ENCODE measurements around the gene RAD18. TPM values are rescaled to one million over a fixed set of nuclear protein-coding genes. Genes with fewer than 3 reads are reported as not detected.

The RAD18 gene
- total RNA-seq, 1 experiment from 2014 or later, result 46.6 TPM

DNA sequence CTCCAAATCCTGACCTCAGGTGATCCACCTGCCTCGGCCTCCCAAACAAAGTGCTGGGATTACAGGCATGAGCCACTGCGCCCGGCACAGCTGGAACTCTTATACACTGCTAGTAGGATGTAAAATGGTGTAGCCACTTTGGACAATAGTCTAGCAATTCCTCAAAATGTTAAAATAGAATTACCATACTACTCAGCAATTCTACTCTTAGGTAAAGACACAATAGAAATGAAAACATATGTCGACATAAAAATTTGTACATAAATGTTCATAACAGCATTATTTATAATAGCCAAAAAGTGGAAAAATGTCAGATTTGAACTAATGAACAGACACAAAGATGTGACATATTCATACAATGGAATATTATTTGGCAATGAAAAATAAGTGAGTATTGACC lies 33.4 kb downstream of the RAD18 start:
- ATAC-seq (no peak), DNase-seq (no peak)
- Histone ChIP-seq H3F3A (ENCODE audit: low read length, unreplicated experiment) (no peaks in the 10 kb centered on the region), H3K27me3 (ENCODE audit: low read length) (no peaks in the 10 kb centered on the region), H3K9me2 (replicated peaks; ENCODE audit: low read length) (no peaks in the 10 kb centered on the region), H2AFZ (ENCODE audit: low read length) (no peak overlapping the region), H3K79me2 (ENCODE audit: low read length) (peaks cover 13% of the 10 kb centered on the region; the same call in 1 of the 2 replicates), H3K4me3 (ENCODE audit: low read length) (no peak overlapping the region), H3K4me1 (ENCODE audit: insufficient read depth, low read length) (no peaks in the 10 kb centered on the region), H3K36me3 (ENCODE audit: low read depth, low read length) (peaks cover 27% of the 10 kb centered on the region), H3K9ac (ENCODE audit: low read length) (no peak overlapping the region), H4K20me1 (ENCODE audit: low read length) (no peaks in the 10 kb centered on the region), H3K9me3 (ENCODE audit: low read length) (no peaks in the 10 kb centered on the region), H3K4me2 (ENCODE audit: low read length) (no peak overlapping the region), H3K27ac (ENCODE audit: low read length) (no peak overlapping the region)
- TF ChIP-seq EZH2phosphoT487 (IDR thresholded peaks at IDR 0.05; ENCODE audit: borderline replicate concordance, low read length) (no peak), EZH2 (IDR thresholded peaks at IDR 0.05; ENCODE audit: low read length, unreplicated experiment) (no peak)
- TF ChIP-seq, protein P1, sequence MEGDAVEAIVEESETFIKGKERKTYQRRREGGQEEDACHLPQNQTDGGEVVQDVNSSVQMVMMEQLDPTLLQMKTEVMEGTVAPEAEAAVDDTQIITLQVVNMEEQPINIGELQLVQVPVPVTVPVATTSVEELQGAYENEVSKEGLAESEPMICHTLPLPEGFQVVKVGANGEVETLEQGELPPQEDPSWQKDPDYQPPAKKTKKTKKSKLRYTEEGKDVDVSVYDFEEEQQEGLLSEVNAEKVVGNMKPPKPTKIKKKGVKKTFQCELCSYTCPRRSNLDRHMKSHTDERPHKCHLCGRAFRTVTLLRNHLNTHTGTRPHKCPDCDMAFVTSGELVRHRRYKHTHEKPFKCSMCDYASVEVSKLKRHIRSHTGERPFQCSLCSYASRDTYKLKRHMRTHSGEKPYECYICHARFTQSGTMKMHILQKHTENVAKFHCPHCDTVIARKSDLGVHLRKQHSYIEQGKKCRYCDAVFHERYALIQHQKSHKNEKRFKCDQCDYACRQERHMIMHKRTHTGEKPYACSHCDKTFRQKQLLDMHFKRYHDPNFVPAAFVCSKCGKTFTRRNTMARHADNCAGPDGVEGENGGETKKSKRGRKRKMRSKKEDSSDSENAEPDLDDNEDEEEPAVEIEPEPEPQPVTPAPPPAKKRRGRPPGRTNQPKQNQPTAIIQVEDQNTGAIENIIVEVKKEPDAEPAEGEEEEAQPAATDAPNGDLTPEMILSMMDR (conservative IDR thresholded peaks at IDR 0.05; ENCODE audit: low read depth, low read length), result no peak
- ChIA-PET POLR2A (ENCODE audit: unreplicated experiment) (no interaction called here), CTCF (no interaction called here)
- no TSS peak for BruUV-seq (replicated peaks)
- intact Hi-C loops (cut with micrococcal nuclease), result no loop called here

DNA sequence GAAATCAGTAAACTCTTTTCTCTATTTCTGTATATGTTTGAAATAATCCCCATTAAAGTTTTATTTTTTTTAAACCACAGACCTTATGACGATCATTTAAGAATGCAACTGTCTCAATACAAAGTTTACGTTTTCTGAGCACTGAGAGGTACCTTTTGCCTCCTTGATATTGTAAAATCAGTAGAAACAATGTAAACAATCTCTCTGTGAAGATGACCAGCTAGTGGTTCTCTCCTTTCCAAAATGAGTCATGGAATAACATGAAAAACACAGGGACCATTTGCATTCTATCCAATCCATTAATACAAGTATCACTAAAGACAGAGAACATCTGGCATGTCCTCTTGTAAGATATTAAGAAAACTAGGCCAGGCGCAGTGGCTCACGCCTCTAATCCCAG lies 48.8 kb downstream of the RAD18 start:
- POLR2A ChIA-PET (ENCODE audit: unreplicated experiment), result no interaction called here
- Histone ChIP-seq H3K36me3 (ENCODE audit: low read depth, low read length) (peaks cover 27% of the 10 kb centered on the region; the same call in 1 of the 2 replicates), H2AFZ (ENCODE audit: low read length) (no peak overlapping the region), H3K4me2 (ENCODE audit: low read length) (no peak overlapping the region), H3K79me2 (ENCODE audit: low read length) (no peaks in the 10 kb centered on the region), H3K9me3 (ENCODE audit: low read length) (no peaks in the 10 kb centered on the region), H3K9me2 (replicated peaks; ENCODE audit: low read length) (no peaks in the 10 kb centered on the region), H4K20me1 (ENCODE audit: low read length) (no peaks in the 10 kb centered on the region), H3K27me3 (ENCODE audit: low read length) (no peaks in the 10 kb centered on the region), H3K9ac (ENCODE audit: low read length) (no peak overlapping the region), H3K27ac (ENCODE audit: low read length) (no peak overlapping the region), H3K4me1 (ENCODE audit: insufficient read depth, low read length) (no peaks in the 10 kb centered on the region), H3F3A (ENCODE audit: low read length, unreplicated experiment) (no peaks in the 10 kb centered on the region), H3K4me3 (ENCODE audit: low read length) (no peak overlapping the region)
- intact Hi-C loops (cut with micrococcal nuclease), result no loop called here
- DNase-seq (no peak), ATAC-seq (no peak)
- CTCF ChIA-PET, result no interaction called here
- TF ChIP-seq EZH2phosphoT487 (IDR thresholded peaks at IDR 0.05; ENCODE audit: borderline replicate concordance, low read length) (no peak), EZH2 (IDR thresholded peaks at IDR 0.05; ENCODE audit: low read length, unreplicated experiment) (no peak)
- TF ChIP-seq, protein P1 (conservative IDR thresholded peaks at IDR 0.05; ENCODE audit: low read depth, low read length), result no peak
- BruUV-seq (replicated peaks), result no TSS peak

DNA sequence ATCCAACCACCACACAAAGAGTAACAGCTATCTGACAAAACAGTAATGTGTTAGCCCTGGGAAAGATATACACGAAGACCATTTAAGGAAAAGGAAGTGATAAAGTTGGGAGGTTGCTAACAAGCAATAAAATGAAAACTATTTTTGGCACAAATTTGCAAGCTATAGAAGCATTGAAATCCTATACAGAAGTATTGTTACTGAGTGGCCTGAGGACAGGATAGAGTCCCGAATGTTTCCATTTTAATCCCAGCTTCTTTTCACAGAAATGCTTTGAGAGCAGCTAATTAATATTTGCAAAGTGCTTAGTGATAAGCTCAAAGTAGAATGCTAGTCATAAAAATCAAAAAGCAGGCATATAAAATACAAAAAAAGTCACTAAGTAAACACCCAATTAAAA lies 51.5 kb downstream of the RAD18 start:
- Histone ChIP-seq H3K4me1 (ENCODE audit: insufficient read depth, low read length) (no peaks in the 10 kb centered on the region), H3K9me3 (ENCODE audit: low read length) (no peaks in the 10 kb centered on the region), H3K4me2 (ENCODE audit: low read length) (no peak overlapping the region), H3K36me3 (ENCODE audit: low read depth, low read length) (peaks cover 39% of the 10 kb centered on the region), H3F3A (ENCODE audit: low read length, unreplicated experiment) (no peaks in the 10 kb centered on the region), H3K79me2 (ENCODE audit: low read length) (no peaks in the 10 kb centered on the region), H3K4me3 (ENCODE audit: low read length) (no peak overlapping the region), H2AFZ (ENCODE audit: low read length) (no peak overlapping the region), H3K27ac (ENCODE audit: low read length) (no peak overlapping the region), H3K9ac (ENCODE audit: low read length) (no peak overlapping the region), H3K9me2 (replicated peaks; ENCODE audit: low read length) (no peaks in the 10 kb centered on the region), H3K27me3 (ENCODE audit: low read length) (no peaks in the 10 kb centered on the region), H4K20me1 (ENCODE audit: low read length) (no peaks in the 10 kb centered on the region)
- DNase-seq (no peak), ATAC-seq (peak; percentile 33)
- intact Hi-C loops (cut with micrococcal nuclease), result no loop called here
- ChIA-PET CTCF (no interaction called here), POLR2A (ENCODE audit: unreplicated experiment) (no interaction called here)
- no TSS peak for BruUV-seq (replicated peaks)
- TF ChIP-seq, protein P1 (conservative IDR thresholded peaks at IDR 0.05; ENCODE audit: low read depth, low read length), result no peak

All from PC-3 (cell line).